SK-N-MC (cell line): ENCODE measurements around the gene AUTS2.

Experiments
- DNase-seq: peaks from one replicate; pipeline ENCODE4 v3.0.0-alpha.2; 2011; ENCODE audit warnings: low read depth, low spot score
- H3K27ac ChIP-seq: fragments of 200-600 bp; sonication (generic); 2 replicates; pipeline ENCODE4 v1.5.1; 2016; ENCODE audit warnings: mixed run types
- H3K36me3 ChIP-seq: fragments of 200-600 bp; sonication (generic); 2 replicates; pipeline ENCODE4 v1.6.1; 2017; ENCODE audit warnings: antibody characterized with exemption, low read length, mixed read lengths; ENCODE audit not compliant: insufficient read depth
- H3K4me3 ChIP-seq: fragments of 200-600 bp; sonication (generic); 2 replicates; pipeline ENCODE4 v1.5.1; 2016
- H3K9ac ChIP-seq: fragments of 200-600 bp; sonication (generic); 2 replicates; pipeline ENCODE4 v1.8.0; 2017; ENCODE audit warnings: mixed run types, mixed read lengths; ENCODE audit not compliant: insufficient read length
- H3K9me3 ChIP-seq: fragments of 200-600 bp; sonication (generic); 2 replicates; pipeline ENCODE4 v1.6.1; 2017; ENCODE audit warnings: low read depth, mild to moderate bottlenecking, antibody characterized with exemption, low read length, moderate library complexity, mixed read lengths
- EZH2 ChIP-seq: fragments of 200-600 bp; sonication (generic); IDR thresholded peaks from one replicate; pipeline ENCODE4 v1.6.1; 2017; ENCODE audit warnings: antibody characterized with exemption
- FOXP2 ChIP-seq: optimal IDR thresholded peaks from 2 replicates; pipeline ENCODE3; 2011; ENCODE audit warnings: mild to moderate bottlenecking, moderate library complexity; ENCODE audit not compliant: insufficient read depth; ENCODE audit errors: extremely low read length, control extremely low read depth
- POLR2AphosphoS5 ChIP-seq: IDR thresholded peaks from 2 replicates; pipeline ENCODE4 v1.6.1; 2012; ENCODE audit warnings: mild to moderate bottlenecking, low read depth, low read length, borderline replicate concordance

AUTS2 gene

DNA sequence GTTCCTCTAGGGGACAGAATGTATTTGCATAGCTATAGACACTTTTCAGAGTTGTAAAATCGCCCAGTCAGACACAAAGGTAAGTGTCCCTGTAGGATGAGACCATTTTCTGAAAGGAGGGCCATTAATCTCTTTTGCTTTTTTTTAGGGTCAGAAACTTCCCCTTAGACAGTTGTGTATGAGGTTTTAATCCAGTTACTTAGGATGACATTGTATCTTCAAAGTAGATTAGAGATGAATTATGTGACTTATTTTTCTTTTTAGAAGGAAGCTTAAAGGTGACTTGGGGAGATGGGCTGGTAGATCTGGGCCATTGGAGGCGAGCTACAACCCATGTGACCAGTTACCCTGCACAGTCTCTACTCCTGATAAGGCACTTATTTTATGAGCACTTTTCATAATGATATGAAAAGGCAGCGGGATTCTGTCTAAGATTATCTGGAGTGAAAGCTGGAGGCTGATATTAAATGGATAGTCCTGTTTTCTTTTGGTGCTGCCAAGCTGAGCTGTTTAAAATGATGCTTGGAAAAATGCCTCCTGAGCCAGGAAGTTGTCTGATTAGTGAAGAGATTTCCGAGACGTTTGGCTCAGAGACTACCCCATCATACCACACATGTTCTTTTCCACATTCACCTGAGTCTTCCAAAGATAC is 264.3 kb downstream of the AUTS2 start:
- no peak overlapping the region for H3K4me3 ChIP-seq
- DNase-seq: no peak
- no peaks in the 10 kb centered on the region for H3K9me3 ChIP-seq
- H3K9ac ChIP-seq: no peak overlapping the region
- no peaks in the 10 kb centered on the region for H3K36me3 ChIP-seq
- TF ChIP-seq POLR2AphosphoS5 (no peak), EZH2 (no peak), FOXP2 (no peak)
- H3K27ac ChIP-seq: no peak overlapping the region

GRCh38 chr7:69864274-69864673 is 266.0 kb downstream of the AUTS2 start:
- Histone ChIP-seq H3K27ac (no peak overlapping the region), H3K9ac (no peak overlapping the region), H3K9me3 (no peaks in the 10 kb centered on the region), H3K4me3 (no peak overlapping the region), H3K36me3 (no peaks in the 10 kb centered on the region)
- TF ChIP-seq FOXP2 (no peak), EZH2 (no peak), POLR2AphosphoS5 (no peak; the same call in 1 of the 2 replicates)
- DNase-seq: no peak

DNA sequence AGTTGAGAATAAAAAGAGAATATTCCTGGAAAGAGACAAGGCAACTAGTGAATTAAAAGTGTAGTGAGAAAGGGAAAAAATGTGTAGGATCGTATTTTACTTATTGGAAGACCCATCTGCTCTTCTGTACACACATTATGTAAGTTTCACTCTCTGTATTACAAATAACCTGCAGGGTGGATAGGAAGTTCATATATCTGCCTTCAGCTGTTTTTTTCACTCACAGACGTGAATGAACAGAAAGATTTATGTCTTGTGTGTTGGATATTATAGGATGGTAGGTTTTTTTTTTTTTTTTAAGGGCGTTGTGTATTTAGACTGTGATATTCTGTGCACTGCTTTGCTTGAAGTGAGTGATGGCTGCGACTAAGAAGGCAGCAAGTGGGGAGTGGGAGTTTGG is 266.5 kb downstream of the AUTS2 start:
- Histone ChIP-seq H3K9ac (no peak overlapping the region), H3K27ac (no peak overlapping the region), H3K4me3 (no peak overlapping the region), H3K9me3 (no peaks in the 10 kb centered on the region), H3K36me3 (no peaks in the 10 kb centered on the region)
- DNase-seq: no peak
- no peak for TF ChIP-seq POLR2AphosphoS5
- TF ChIP-seq EZH2: no peak
- TF ChIP-seq FOXP2: no peak

GRCh38 chr7:69868921-69869320 is 270.6 kb downstream of the AUTS2 start:
- H3K9me3 ChIP-seq: no peaks in the 10 kb centered on the region
- H3K36me3 ChIP-seq: no peaks in the 10 kb centered on the region
- TF ChIP-seq EZH2: no peak
- no peak for TF ChIP-seq POLR2AphosphoS5
- no peak for TF ChIP-seq FOXP2
- H3K9ac ChIP-seq: no peak overlapping the region
- DNase-seq: no peak
- H3K4me3 ChIP-seq: no peak overlapping the region
- no peak overlapping the region for H3K27ac ChIP-seq

DNA sequence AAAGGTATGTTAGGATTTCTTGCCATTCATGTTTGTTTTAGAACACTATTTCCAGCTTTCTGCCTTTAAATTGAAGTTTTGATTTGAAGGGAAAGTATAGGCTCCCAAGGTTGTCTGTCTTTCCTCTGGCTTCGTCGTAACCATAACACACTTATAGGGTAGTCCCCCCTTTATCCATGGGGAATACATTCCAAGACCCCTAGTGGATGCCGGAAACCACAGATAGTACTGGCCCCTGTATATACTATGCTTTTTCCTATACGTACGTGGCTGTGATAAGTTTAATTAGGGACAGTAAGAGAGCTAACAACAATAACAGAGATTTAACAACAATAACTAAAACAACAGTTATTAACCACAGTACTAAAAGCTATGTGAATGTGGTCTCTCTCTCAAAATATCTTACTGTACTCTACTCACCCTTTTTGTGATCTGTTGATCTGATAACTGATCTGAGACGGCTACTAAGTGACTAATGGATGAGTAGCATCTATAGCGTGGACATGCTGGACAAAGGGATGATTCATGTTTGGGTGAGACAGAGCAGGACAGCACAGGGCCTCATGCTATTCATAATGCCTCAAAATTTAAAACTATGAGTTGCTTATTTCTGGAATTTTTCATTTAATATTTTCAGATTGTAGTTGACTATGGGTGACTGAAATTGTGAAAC is 273.1 kb downstream of the AUTS2 start:
- Histone ChIP-seq H3K4me3 (no peak overlapping the region), H3K9me3 (no peaks in the 10 kb centered on the region), H3K27ac (no peak overlapping the region), H3K9ac (no peak overlapping the region), H3K36me3 (no peaks in the 10 kb centered on the region)
- no peak for DNase-seq
- TF ChIP-seq EZH2 (no peak), POLR2AphosphoS5 (no peak), FOXP2 (no peak)

- no peak for DNase-seq
- Histone ChIP-seq H3K9ac (no peak overlapping the region), H3K27ac (no peak overlapping the region), H3K9me3 (no peaks in the 10 kb centered on the region), H3K36me3 (no peaks in the 10 kb centered on the region), H3K4me3 (no peak overlapping the region)
- TF ChIP-seq POLR2AphosphoS5: no peak
- no peak for TF ChIP-seq FOXP2
- no peak for TF ChIP-seq EZH2
Observed at GRCh38 chr7:69871886-69872569, 273.8 kb downstream of the AUTS2 start.

- Histone ChIP-seq H3K9ac (no peak overlapping the region), H3K4me3 (no peak overlapping the region), H3K27ac (no peak overlapping the region), H3K9me3 (no peaks in the 10 kb centered on the region), H3K36me3 (no peaks in the 10 kb centered on the region)
- TF ChIP-seq EZH2: no peak
- no peak for TF ChIP-seq POLR2AphosphoS5
- no peak for TF ChIP-seq FOXP2
- no peak for DNase-seq
Observed at GRCh38 chr7:69873512-69873911, 275.2 kb downstream of the AUTS2 start.

DNA sequence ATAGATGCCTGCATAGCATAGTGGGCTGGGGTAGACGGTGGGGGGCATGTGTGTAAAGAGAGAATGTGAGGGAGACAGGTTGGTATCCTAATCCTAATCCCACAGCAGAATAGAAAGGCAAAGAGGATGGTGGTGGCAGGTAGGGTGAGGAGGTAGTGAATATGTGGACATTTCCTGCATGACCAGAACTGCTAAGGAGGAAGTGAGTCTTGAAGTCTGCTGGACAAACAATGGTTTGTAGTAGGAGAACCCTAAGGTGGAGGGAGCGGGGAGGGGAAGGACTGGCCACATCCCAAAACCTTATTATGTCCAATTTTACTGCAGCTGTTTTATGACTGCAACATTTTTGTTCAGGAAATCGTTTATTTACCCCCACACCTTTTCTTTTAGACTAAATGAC is 279.7 kb downstream of the AUTS2 start:
- no peak for DNase-seq
- Histone ChIP-seq H3K9ac (no peak overlapping the region), H3K27ac (no peak overlapping the region), H3K36me3 (no peaks in the 10 kb centered on the region), H3K9me3 (no peaks in the 10 kb centered on the region), H3K4me3 (no peak overlapping the region)
- TF ChIP-seq EZH2 (no peak), FOXP2 (no peak), POLR2AphosphoS5 (no peak)
